ENCODE measurements around the gene CENPP.

GRCh38 chr9:92395617-92396016, 69.9 kb downstream of the CENPP start:
- TF ChIP-seq CTCF (IDR thresholded peaks at IDR 0.05) (no peak), POLR2AphosphoS5 (IDR thresholded peaks at IDR 0.05) (no peak)

Measured in transverse colon (tissue), 4 donors.